GM21381 (cell line): ENCODE measurements around the gene TRIM40.

ENCODE experiments used
- ATAC-seq: cut with Tn5 transposase; IDR thresholded peaks from one replicate; pipeline ENCODE4 v1.9.1; 2021; ENCODE audit warnings: mild to moderate bottlenecking, moderate library complexity; ENCODE audit not compliant: unreplicated experiment

Gene TRIM40

DNA sequence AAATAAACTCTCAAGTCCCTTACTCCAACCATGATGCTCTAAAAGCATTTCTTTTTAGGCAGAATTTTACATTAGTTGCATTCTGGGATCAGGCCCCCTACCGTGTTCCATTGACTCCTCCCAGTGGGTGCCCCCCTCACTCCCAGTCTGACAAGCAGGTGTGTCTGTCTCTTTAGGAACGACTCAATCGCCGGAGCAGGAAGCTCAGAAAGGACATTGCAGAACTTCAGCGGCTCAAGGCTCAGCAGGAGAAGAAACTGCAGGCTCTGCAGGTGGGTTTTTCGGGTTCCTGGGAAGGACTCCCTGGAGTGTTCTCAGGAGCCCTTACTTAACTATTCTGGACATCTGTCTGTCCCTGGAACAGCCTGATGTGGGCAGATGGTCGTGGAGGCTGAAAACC lies 9.9 kb downstream of the TRIM40 start:
- no peak for ATAC-seq

DNA sequence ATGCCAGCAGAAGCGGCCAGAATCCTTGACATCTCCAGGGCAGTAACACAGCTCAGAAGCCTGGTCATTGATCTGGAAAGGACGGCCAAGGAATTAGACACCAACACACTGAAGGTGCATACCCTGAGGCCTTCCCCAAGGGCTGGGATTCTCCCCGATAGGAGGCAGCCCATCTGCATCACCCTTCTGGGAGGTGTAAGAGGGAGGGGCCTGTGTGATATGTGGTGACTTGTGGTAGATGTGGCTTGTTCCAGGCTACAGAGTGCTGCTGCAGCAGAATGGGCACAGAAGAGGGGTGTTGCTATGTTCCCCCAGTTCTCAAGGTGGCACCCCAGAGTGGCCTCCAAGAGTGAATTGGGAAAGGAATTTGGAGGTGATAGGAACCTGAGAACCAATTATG lies 11.2 kb downstream of the TRIM40 start:
- no peak for ATAC-seq

DNA sequence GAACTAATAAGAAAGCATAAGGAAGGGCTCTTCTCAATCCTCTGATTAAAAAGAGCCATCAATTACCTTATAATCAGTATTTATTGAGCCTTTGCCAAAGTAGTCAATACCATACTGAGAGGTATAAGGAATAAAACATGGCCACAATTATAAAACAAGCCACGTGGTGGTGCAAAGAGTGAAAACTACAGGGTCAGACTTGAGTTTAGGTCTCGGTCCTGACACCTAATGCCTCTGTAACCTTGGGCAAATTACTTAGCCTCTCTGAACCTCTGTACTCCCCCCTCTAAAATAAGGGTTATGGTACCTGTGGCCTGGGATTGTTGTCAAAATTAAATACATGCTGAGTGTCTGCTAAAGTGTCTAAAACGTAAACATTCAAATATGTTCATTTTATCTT lies 13.3 kb downstream of the TRIM40 start:
- no peak for ATAC-seq

DNA sequence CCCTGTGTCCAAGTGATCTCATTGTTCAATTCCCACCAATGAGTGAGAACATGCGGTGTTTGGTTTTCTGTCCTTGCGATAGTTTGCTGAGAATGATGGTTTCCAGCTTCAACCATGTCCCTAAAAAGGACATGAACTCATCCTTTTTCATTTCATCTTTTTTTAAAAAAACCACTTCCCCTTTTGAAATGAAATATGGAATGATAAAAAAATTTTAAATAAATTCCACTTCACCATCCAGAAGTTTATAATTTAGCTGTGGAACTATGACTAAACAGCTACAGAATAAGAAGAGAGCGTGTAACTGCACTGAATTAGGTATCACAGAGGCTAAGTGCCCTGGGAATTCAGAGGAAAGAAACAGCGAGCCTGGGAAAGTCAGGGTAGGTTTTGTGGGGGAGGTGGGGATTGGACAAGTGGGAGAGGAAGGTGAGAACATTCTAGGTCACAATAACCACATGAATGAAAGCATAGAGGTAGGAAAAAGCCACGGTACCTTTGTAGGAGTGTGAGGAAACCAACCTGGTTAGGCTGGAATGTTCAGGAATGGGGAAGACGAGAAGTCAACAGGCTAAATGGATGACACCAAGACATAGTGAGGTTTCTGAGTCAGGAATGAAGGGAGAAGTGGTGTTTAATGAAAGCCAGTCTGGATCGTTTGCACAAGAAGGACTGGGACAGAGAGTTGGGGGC lies 14.1 kb downstream of the TRIM40 start:
- ATAC-seq, result no peak

DNA sequence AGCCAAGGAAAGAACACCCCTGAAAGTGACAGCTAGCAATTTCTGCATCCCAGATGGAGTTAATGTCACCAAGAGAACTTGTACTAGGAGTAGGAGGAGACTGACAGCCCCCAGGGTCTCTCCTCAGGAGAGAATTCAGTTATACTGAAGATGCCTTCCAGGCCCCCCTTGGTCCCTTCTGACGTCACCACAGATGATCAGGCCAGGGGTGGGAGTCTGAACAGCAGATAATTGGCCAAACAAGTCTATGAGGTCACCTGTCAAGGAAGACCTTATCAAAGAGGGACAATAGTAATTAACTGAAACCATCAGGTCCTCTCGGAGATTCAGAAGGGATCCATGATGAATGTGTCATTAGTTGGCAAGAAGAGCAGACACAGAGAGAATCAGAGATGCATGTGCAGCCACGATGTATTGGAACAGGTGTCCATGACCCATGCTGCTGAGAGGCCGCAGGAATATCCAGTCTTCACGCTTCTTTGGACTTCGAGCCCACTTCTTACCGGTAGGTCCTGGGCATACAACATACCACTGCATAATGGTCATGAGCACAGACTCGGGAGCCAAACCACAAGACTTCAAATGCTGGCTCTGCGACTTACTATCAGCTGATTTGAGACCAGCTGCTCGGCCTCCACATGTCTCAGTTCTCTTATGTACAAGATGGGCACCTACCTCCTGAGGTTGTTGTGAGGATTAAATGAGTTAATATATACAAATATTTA lies 14.9 kb downstream of the TRIM40 start:
- no peak for ATAC-seq

DNA sequence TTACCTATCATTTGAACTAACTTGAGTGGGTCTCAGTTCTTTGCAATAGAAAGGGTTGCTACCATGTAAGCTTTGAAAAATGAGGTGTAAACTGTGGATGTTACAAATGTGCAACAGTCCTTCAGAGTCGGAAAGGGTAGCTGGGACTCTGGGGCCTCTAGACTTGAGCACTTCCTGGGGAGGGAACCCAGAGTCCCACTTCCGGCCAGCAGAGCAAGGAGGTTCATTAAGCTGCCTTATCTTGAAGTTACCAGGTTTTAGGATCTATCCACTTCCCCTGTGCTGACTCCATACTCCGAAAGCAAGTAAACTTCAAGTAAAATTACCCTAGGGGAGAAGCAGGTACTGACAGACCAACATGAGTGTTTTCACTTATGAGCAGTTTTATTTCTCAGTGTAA lies 15.6 kb downstream of the TRIM40 start:
- no peak for ATAC-seq

DNA sequence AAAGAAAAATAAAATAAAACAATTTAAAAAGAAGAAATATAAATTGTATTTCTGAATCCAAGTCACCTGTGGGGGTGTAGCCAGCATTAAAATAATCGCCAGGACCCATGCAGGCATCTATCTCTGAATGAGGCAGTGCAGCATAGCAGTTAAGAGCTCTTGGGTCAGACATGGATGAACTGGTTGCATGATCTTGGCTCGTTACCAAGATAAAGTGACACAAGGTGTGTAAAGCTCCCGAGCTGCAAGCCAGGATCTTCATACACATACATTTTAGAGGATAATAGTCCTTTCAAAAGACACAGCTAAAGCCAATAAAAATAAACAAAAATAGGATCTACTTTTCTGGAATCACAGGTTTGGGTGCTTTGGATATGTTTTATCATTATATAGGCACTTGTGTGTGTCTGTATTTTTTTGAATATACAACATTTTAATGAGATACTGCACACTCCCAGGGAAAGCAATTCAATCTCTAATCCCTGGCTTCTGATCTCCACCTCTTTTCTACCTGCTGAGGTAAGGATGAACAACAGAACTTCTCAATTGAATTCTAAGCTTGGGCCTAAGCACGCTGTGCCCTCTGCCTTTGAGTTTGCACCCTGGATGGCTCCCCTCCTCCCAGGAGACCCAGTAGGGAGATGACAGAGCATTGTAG lies 16.2 kb downstream of the TRIM40 start:
- ATAC-seq, result no peak

DNA sequence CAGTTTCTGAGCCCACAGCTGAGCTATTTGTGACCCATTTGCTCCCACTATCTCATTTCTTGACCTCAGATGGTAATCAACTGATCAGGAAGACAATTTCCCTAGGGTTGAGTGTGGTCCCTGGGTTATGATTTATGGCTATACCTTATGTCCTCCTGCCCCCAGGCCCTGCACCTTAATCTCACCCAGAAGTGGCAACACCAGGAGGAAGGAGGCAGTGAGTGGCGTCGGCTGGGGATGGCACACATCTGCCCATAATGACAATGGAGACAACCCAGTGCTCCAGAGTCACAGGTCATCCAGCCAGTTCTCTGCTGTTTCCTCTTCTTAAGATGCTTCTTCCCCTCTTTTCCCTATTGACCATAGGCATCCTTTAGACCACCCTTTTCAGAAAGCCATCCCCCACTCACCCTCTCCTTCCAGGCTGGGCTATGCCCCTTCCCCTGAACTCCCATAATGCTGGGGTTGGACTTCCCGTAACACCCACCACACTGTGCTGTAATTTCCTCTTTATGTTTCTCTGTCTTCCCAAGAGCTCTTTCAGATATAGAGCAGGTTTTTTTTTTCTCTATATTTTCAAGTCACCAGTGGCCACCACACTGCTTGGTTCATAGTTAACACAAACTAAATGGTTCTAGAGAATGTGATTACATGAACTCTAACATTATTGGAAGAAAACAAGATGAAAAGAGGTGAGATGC lies 17.1 kb downstream of the TRIM40 start:
- ATAC-seq, result no peak

DNA sequence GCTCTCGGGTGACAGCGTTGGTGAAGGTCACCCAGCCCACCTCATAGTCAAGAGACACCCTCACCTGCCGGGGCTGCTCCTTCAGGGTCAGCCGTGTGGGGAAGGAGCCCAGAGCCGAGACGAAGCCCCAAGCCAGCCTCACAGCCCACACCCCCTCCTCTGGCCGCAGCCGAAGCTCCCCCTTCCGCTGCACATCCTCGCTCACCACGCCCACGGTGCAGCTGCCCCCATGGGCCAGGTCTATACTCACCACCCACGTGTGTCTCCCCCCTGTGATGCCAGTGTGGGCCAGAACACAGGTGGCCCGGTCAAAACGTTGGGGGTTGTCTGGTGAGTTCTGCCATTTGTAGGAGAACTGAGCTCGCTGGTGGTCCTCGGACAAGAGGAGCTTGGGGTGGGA lies 18.1 kb downstream of the TRIM40 start:
- no peak for ATAC-seq

DNA sequence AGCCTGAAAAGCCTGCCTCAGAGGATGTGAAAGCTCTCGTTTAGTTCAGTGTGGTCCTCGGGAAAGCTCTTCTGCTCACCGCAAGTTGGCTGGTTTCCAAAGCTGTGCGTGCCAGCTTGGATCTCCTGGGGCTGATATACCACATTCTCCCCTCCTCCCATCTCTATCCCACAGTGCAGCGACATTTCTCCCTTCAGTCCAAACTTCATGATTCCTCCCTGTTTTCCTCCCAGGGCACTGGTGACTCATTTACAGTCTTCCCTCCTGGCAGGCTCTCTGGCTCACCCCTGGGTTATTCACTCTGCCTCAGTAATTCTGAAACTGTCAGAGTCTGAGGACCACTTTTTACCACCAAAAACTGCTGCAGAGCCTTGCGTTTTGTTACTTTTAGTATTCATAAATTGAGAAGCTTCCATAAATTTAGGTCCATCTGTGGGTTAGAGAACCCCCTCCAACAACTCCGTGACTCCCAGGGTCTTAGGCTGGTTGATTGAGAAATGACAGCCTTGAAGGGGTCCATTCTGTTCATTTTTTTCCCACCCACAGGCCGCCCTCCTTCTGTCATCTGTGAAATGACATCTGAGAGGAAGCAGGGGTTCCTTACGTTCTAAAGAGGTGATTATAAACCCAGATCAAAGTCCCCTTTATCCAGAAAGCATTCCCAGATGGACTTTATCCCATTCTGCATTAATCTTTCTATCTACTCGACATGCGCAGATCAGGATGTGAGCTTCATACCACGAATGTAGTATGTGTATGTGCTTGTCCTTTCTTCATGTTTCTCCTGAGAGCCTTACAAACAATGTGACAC lies 19.0 kb downstream of the TRIM40 start:
- ATAC-seq, result no peak

DNA sequence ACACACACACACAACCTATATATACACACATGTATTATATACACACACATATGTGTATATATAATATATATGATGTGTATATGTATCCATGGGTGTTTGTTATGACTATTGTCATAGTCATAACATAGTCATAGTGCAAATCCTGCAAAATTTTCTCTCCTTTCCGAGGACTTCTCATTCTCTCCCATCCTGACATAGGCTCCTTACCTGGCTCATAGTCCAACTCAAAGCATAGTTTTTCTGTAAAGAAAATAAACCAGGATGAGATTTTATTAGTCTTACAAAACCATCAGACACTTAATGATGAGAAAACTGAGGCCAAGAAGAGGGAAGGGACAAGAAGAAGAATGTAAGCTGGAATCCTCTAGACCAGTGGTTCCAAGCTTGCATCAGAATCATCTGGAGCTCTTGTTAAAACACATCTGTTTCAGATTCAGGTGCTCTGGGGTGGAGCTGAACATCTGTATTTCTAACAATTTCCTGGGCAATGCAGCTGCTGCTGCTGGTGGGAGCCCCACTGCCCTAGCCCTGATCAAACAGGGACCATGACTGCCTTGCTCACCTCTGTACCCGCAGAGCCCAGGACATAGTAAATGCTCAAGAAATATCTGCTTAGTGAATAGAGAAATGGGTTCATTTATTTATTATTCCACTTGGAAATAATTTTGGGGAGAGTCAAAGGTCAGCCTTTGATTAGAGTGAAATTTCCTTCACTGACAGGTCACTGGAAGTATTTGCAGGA lies 19.8 kb downstream of the TRIM40 start:
- no peak for ATAC-seq

DNA sequence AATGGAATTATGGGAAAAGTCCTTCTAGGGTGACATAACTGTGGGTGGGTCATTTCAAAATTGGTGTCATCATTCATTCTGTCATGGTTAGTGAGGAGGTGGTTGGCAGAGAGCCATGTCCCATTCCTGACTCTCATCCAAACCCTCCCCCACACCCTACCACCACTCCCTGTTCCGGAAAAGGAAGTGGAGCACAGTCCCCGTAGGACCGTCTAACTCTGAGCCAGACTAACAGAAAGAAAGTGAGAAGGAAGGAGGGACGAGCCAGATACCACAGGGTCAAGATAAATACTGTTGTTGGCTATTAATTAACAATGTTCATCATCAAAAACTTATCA lies 20.3 kb downstream of the TRIM40 start:
- no peak for ATAC-seq

DNA sequence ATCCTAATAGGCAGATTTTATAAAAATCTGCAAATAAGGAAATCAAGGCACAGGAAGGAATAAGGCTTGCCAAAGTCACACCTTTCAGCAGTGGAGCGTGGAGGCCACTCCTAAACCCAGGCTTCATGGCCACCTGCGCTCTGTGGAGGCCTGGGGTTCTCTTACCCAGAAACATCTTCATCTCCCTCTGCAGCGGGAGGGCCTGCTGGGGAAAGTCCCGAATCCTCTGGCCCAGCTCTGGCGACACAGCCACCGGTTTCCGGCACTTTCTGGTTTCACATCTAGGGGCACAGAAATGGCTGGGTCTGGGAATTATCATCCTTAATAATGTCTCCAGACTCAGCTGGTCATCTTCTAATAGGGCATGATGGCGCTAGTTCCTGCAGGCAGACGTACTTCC lies 20.8 kb downstream of the TRIM40 start:
- ATAC-seq, result no peak

DNA sequence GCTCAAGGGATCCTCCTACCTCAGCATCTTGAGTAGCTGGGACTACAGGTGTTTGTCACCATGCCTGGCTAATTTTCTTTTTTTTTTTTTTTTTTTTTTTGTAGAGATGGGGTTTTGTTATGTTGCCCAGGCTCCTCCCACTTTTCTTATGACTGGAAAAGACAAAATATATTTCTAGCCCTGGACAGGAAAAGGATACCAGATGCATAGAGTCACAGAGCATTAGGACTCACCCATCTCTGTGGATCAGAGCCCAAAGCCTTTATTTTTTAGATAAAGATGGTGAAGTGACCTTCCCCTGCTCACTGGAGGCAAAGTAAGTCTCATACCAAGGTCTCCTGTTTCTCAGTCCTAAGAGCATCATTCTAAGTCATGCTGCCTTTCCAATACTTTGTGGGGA lies 21.6 kb downstream of the TRIM40 start:
- ATAC-seq, result no peak

DNA sequence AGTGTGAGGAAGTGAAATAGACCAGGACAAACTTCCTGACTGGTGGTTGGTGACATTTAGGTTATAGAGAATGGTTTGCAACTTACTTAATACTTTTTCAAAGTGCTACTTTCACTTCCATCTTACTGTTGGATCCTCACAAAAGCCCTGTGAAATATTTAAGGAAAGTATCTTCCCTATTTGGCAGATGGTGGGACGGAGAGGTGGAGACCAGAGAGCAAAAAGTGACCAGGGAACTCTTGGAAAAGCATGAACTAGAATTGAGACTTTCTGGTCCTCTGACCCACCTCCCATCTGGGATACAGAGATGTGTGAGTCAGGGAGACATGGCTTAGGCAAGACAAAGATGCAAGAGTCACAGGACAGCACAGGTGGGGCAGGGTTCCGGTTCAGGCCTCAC lies 22.1 kb downstream of the TRIM40 start:
- no peak for ATAC-seq

DNA sequence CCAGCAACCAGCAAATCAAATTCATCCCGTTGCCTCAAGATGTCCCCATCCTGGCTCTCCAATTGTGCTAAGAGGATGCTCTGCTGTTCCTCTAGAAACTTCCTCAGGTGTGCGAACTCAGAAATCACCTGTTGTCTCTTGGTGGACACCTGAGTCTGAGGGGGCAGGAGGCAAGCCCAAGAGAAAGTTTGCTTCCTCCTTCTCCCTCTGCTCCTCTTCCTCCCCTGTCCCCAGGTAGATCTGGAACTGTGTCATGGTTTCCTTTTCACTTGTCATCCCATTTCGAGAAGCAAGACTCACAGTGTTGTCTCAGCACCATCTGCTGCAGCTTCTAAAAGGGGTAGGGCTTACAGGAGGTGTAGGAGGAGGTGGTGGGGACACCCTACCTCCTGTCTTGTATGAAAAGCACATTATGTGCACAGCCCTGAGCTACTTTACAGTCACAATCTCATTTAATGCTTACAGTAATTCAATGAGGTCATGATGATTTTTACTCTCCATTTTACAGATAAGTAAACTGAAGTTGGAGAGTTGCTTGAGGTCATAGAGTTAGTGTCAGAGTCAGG lies 22.6 kb downstream of the TRIM40 start:
- ATAC-seq, result no peak

DNA sequence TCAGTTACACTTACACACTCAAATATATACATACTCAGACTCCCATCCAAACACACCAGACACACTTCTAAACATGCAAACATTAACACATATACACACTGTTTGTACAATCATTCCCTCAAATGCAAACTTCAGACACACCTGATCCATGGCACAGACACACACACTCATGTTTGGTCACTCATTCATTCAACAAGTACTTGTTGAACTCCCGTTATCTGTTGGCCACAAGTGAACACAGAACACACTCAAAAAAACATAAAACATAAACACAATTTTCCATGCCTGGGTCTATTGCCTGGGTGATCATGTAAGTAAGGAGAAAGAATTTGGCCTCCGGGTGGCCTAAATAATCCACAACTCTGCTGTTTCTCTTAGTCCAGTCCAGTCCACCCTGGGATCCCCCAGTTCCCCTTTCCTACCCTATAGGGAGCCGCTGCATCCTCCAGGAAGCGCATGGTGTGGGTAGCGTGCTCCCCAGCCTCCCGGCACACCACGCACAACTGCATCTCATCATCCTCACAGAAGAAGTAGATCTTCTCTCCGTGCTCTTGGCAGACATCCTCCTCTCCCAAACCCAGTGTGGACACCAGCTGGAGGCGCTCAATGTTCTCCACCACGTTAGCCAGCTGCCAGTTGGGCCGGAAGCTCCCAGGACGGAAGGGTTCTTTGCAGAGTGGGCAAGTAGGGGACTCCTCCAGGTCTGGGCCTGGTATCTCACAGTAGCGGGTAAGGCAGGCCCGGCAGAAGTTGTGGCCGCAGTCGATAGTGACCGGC lies 24.3 kb downstream of the TRIM40 start:
- no peak for ATAC-seq

DNA sequence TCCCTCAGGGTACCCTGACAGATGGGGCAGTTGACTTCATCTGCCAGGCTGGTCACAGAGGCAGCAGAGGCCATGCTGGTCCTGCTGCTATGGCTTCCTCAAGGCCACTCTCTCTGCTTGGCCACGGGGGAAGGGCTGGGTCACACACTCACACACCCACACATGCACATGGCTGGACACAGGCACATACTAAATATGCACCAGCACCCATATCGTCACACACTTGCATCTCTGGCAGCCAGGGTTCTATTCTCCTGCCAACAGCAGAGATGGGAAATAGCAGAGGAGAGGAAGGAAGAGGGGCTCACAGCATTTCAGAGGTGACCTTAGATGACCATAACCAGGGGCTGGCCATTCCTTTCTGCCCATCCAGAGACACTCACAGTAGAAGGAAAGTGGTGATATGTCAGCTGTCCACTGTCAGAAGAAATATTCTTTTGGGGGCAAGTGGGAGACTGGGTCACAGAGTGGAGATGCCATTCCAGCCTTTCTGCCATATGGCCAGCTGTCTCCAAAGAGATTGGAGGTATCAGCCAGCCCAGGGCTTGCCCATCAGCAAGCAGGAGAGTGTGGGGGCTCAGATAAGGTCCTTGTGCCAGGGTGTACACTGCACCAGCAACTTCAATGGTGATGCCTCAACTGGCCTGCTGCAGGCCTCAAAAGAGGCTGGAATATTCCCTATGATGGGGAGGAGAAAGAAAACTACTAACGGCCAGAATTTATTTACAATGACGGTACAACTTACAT lies 25.0 kb downstream of the TRIM40 start, which contains the start of gene TRIM10:
TRIM10 (minus strand) TSS at position 427 of the 747 bp plus-strand sequence; CDS start at position 74, 353 bp downstream.
- ATAC-seq, result no peak
